HCT116 (cell line): ENCODE data around the gene TBC1D2. TPM values are rescaled to one million over a fixed set of nuclear protein-coding genes. Genes with fewer than 3 reads are reported as not detected.
A peak's percentile ranks its signal among the peaks of the same experiment; 100 is the strongest.

Source experiments
- ATAC-seq: fragments of 200-7000 bp; cut with Tn5 transposase; 2 replicates; pipeline ENCODE4 v1.9.1; 2020; ENCODE audit warnings: mild to moderate bottlenecking, moderate library complexity
- Bru-seq: library from RNA; stranded (reverse); fragments of 400-500 nt; gene quantifications from one replicate; lab custom pipeline; 2021; lab: Mats Ljungman, UMichigan
- BruChase-seq, 2 experiments: library from RNA; stranded (reverse); fragments of 400-500 nt; gene quantifications; one replicate each; lab custom pipeline; 2021; lab: Mats Ljungman, UMichigan
- BruUV-seq: library from RNA; stranded (reverse); fragments of 400-500 nt; replicated peaks from 2 replicates; lab custom pipeline; 2021; lab: Mats Ljungman, UMichigan
- CTCF ChIA-PET: fragments of 300-600 bp; sonication (Branson Sonifier 250); formaldehyde crosslinking; loops from one replicate; lab custom pipeline; 2021; ENCODE audit warnings: antibody characterized with exemption; lab: Charles Lee
- POLR2A ChIA-PET: fragments of 300-600, 350-600 bp; sonication (Branson Sonifier 250); formaldehyde crosslinking; loops from one replicate; lab custom pipeline; 2021; ENCODE audit warnings: antibody characterized with exemption; lab: Charles Lee
- RAD21 ChIA-PET, 2 experiments: fragments of 300-600 bp; sonication (Branson Sonifier 250); formaldehyde crosslinking; loops; one replicate each; lab custom pipeline; 2023; ENCODE audit warnings: low total read pairs in 2 of 2; ENCODE audit not compliant: uncharacterized antibody in 2 of 2, unreplicated experiment in 2 of 2, low non-redundant PET in 1 of 2; lab: Charles Lee
- DNase-seq: peaks from one replicate; pipeline ENCODE4 v3.0.0-alpha.2; 2010; ENCODE audit warnings: low read depth, low spot score
- H2AFZ ChIP-seq: fragments of 200-600 bp; shearing (Covaris generic), sonication (generic); 2 replicates; pipeline ENCODE4 v1.6.1; 2017; ENCODE audit warnings: low read depth, mixed run types, mixed read lengths, antibody characterized with exemption, low read length; ENCODE audit not compliant: poor library complexity, severe bottlenecking
- H3K27ac ChIP-seq: 2 replicates; pipeline ENCODE4 v1.5.1; 2012; ENCODE audit warnings: low read depth, low read length
- H3K27me3 ChIP-seq: fragments of 200-600 bp; sonication (generic); 2 replicates; pipeline ENCODE4 v1.6.1; 2016; ENCODE audit warnings: mixed run types, low read length, mixed read lengths; ENCODE audit not compliant: insufficient read depth
- H3K36me3 ChIP-seq, 2 experiments: fragments of 200-500 bp in 1 of 2; fragments of 200-600 bp in 1 of 2; sonication (Bioruptor generic) in 1 of 2; sonication (generic) in 1 of 2; 2 replicates each; pipeline versions ENCODE4 v1.5.1 to v1.6.1; 2014 to 2016; ENCODE audit warnings: low read length in 2 of 2, inconsistent platforms in 1 of 2, mixed read lengths in 1 of 2, mixed run types in 1 of 2; ENCODE audit not compliant: insufficient read depth in 2 of 2, control insufficient read depth in 1 of 2
- H3K4me1 ChIP-seq, 2 experiments: fragments of 200-600 bp in 1 of 2; sonication (generic) in 1 of 2; 2 replicates each; pipeline versions ENCODE4 v1.5.1 to v1.6.1; 2012 to 2017; ENCODE audit warnings: low read length in 2 of 2, inconsistent platforms in 1 of 2, mild to moderate bottlenecking in 1 of 2, mixed read lengths in 1 of 2, mixed run types in 1 of 2, moderate library complexity in 1 of 2; ENCODE audit not compliant: insufficient read depth in 2 of 2, control insufficient read depth in 1 of 2
- H3K4me2 ChIP-seq: fragments of 200-600 bp; sonication (generic); 2 replicates; pipeline ENCODE4 v1.6.1; 2017; ENCODE audit warnings: mixed run types, low read length, mixed read lengths
- H3K4me3 ChIP-seq, 2 experiments: fragments of 200-600 bp in 1 of 2; sonication (generic) in 1 of 2; replicated peaks in 1 of 2; 2 replicates each; pipeline ENCODE4 v1.5.1; 2011 to 2016; ENCODE audit warnings: low read length in 2 of 2, control low read depth in 1 of 2, low read depth in 1 of 2, mild to moderate bottlenecking in 1 of 2, mixed read lengths in 1 of 2, mixed run types in 1 of 2
- H3K79me2 ChIP-seq: fragments of 200-600 bp; sonication (generic); 2 replicates; pipeline ENCODE4 v1.6.1; 2017; ENCODE audit warnings: mild to moderate bottlenecking, mixed run types, low read length, moderate library complexity, mixed read lengths; ENCODE audit not compliant: insufficient read depth
- H3K9ac ChIP-seq: fragments of 200-600 bp; sonication (generic); 2 replicates; pipeline ENCODE4 v1.6.1; 2016; ENCODE audit warnings: low read length, mixed read lengths
- H3K9me2 ChIP-seq: fragments of 200-600 bp; sonication (generic), shearing (Covaris generic); 2 replicates; pipeline ENCODE4 v1.6.1; 2017; ENCODE audit warnings: mixed run types, mild to moderate bottlenecking, moderate library complexity; ENCODE audit not compliant: insufficient read depth
- H3K9me3 ChIP-seq, 2 experiments: fragments of 200-500 bp in 1 of 2; fragments of 200-600 bp in 1 of 2; sonication (Bioruptor generic) in 1 of 2; sonication (generic) in 1 of 2; 2 replicates each; pipeline ENCODE4 v1.6.1; 2014 to 2017; ENCODE audit warnings: low read length in 2 of 2, mixed read lengths in 2 of 2, inconsistent platforms in 1 of 2, low read depth in 1 of 2, mild to moderate bottlenecking in 1 of 2, mixed run types in 1 of 2, moderate library complexity in 1 of 2; ENCODE audit not compliant: control insufficient read depth in 1 of 2, insufficient read depth in 1 of 2
- H4K20me1 ChIP-seq: fragments of 200-600 bp; sonication (generic), shearing (Covaris generic); 2 replicates; pipeline ENCODE4 v1.6.1; 2017; ENCODE audit warnings: mixed run types, mild to moderate bottlenecking, moderate library complexity; ENCODE audit not compliant: insufficient read depth
- CBX3 ChIP-seq: IDR thresholded peaks from 2 replicates; pipeline ENCODE4 v1.6.1; 2012; ENCODE audit warnings: low read depth
- EGR1 ChIP-seq: IDR thresholded peaks from 2 replicates; pipeline ENCODE4 v1.6.1; 2012; ENCODE audit warnings: low read depth
- ELF1 ChIP-seq: IDR thresholded peaks from 2 replicates; pipeline ENCODE4 v1.6.1; 2012; ENCODE audit warnings: low read depth, borderline replicate concordance
- FOSL1 ChIP-seq: IDR thresholded peaks from 2 replicates; pipeline ENCODE4 v1.6.1; 2012; ENCODE audit warnings: low read depth
- JUND ChIP-seq: IDR thresholded peaks from 2 replicates; pipeline ENCODE4 v1.6.1; 2012
- POLR2A ChIP-seq: IDR thresholded peaks from 2 replicates; pipeline ENCODE4 v1.7.0; 2011; ENCODE audit warnings: borderline replicate concordance; ENCODE audit not compliant: insufficient read depth, insufficient read length; ENCODE audit errors: extremely low read depth
- POLR2AphosphoS5 ChIP-seq: IDR thresholded peaks from 2 replicates; pipeline ENCODE4 v1.6.1; 2011; ENCODE audit warnings: mild to moderate bottlenecking, low read depth, low read length, moderate library complexity
- RAD21 ChIP-seq: IDR thresholded peaks from 2 replicates; pipeline ENCODE4 v1.6.1; 2012; ENCODE audit warnings: low read depth, mild to moderate bottlenecking
- SIN3A ChIP-seq: IDR thresholded peaks from 2 replicates; pipeline ENCODE4 v1.6.1; 2012; ENCODE audit warnings: low read depth
- SP1 ChIP-seq: IDR thresholded peaks from 2 replicates; pipeline ENCODE4 v1.6.1; 2012; ENCODE audit warnings: low read depth
- TCF7L2 ChIP-seq: IDR thresholded peaks from 2 replicates; pipeline ENCODE4 v1.7.0; 2011; ENCODE audit warnings: borderline replicate concordance, inconsistent platforms; ENCODE audit not compliant: insufficient read depth, insufficient read length; ENCODE audit errors: extremely low read depth
- YY1 ChIP-seq: IDR thresholded peaks from 2 replicates; pipeline ENCODE4 v1.6.1; 2011; ENCODE audit warnings: low read length, low read depth, moderate library complexity, mild to moderate bottlenecking; ENCODE audit not compliant: insufficient replicate concordance; ENCODE audit errors: extremely low read depth
- ZFX ChIP-seq: fragments of 450-650 bp; IDR thresholded peaks from 2 replicates; pipeline ENCODE4 v1.6.1; 2017
- intact Hi-C: fragments of 100-400 bp; cut with micrococcal nuclease; formaldehyde crosslinking; loops from 2 replicates; pipeline ENCODE4 v1.10.0; 2022
- long read RNA-seq: library from polyadenylated mRNA; unstranded; transcript quantifications from one replicate; pipeline ENCODE4 v2.0.0, GENCODE V29; 2021; ENCODE audit not compliant: unreplicated experiment
- polyA plus RNA-seq: library from polyadenylated mRNA; unstranded; fragments of >200 nt; gene quantifications from 2 replicates; pipeline ENCODE4 v1.2.1, GENCODE V29; 2012; ENCODE audit warnings: missing spikeins
- total RNA-seq: library from RNA; stranded (reverse); gene quantifications from one replicate; pipeline ENCODE4 v1.2.1, GENCODE V29; 2021; ENCODE audit not compliant: unreplicated experiment
- TF ChIP-seq, protein P1 (sequence below): IDR thresholded peaks from 2 replicates; pipeline ENCODE4 v1.6.1; 2012
- TF ChIP-seq, protein P2 (sequence below): IDR thresholded peaks from 2 replicates; pipeline ENCODE4 v1.6.1; 2012
- TF ChIP-seq, protein P3 (sequence below): IDR thresholded peaks from 2 replicates; pipeline ENCODE4 v1.6.1; 2012; ENCODE audit warnings: low read depth

TBC1D2 gene, protein sequence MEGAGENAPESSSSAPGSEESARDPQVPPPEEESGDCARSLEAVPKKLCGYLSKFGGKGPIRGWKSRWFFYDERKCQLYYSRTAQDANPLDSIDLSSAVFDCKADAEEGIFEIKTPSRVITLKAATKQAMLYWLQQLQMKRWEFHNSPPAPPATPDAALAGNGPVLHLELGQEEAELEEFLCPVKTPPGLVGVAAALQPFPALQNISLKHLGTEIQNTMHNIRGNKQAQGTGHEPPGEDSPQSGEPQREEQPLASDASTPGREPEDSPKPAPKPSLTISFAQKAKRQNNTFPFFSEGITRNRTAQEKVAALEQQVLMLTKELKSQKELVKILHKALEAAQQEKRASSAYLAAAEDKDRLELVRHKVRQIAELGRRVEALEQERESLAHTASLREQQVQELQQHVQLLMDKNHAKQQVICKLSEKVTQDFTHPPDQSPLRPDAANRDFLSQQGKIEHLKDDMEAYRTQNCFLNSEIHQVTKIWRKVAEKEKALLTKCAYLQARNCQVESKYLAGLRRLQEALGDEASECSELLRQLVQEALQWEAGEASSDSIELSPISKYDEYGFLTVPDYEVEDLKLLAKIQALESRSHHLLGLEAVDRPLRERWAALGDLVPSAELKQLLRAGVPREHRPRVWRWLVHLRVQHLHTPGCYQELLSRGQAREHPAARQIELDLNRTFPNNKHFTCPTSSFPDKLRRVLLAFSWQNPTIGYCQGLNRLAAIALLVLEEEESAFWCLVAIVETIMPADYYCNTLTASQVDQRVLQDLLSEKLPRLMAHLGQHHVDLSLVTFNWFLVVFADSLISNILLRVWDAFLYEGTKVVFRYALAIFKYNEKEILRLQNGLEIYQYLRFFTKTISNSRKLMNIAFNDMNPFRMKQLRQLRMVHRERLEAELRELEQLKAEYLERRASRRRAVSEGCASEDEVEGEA
- total RNA-seq = 9.8 TPM
- polyA plus RNA-seq = 8.4 and 9.6 TPM in 2 replicates
- Bru-seq, nascent RNA = percentile 50 among the genes with signal in this experiment
- percentile 40 among the genes with signal in this experiment for BruChase-seq, experiment 1, labeled RNA remaining after a 6-hour chase
- BruChase-seq, experiment 2, labeled RNA remaining after a 2-hour chase = percentile 45 among the genes with signal in this experiment
- long read RNA-seq, transcript TBC1D2-205 (13 exons, 3,349 nt) = major isoform, 8 of 25 reads
- long read RNA-seq, partial matches to known transcripts = 12 of 25 reads
- long read RNA-seq, other reads (novel, unspliced or antisense) = 3 of 25 reads

- intact Hi-C loops = no loop called here
- CTCF ChIA-PET = interaction anchor here (0.8 to 1.6 kb wide), 9 partner anchors 8 to 333 kb away, joined by 3 to 6 read pairs (median 3); partner anchors contain the start of gene TRMO
- no TSS peak for BruUV-seq
- TF ChIP-seq, protein P1, sequence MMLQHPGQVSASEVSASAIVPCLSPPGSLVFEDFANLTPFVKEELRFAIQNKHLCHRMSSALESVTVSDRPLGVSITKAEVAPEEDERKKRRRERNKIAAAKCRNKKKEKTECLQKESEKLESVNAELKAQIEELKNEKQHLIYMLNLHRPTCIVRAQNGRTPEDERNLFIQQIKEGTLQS = no peak
- TF ChIP-seq POLR2AphosphoS5 (peak; percentile 73), RAD21 (no peak), ZFX (peak; percentile 80), FOSL1 (no peak), SP1 (no peak), ELF1 (no peak), POLR2A (peak; percentile 47), YY1 (peak; percentile 99), EGR1 (no peak), JUND (no peak), SIN3A (no peak), TCF7L2 (peak; percentile 74), CBX3 (no peak)
- TF ChIP-seq, protein P2, sequence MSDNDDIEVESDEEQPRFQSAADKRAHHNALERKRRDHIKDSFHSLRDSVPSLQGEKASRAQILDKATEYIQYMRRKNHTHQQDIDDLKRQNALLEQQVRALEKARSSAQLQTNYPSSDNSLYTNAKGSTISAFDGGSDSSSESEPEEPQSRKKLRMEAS = no peak
- TF ChIP-seq, protein P3, sequence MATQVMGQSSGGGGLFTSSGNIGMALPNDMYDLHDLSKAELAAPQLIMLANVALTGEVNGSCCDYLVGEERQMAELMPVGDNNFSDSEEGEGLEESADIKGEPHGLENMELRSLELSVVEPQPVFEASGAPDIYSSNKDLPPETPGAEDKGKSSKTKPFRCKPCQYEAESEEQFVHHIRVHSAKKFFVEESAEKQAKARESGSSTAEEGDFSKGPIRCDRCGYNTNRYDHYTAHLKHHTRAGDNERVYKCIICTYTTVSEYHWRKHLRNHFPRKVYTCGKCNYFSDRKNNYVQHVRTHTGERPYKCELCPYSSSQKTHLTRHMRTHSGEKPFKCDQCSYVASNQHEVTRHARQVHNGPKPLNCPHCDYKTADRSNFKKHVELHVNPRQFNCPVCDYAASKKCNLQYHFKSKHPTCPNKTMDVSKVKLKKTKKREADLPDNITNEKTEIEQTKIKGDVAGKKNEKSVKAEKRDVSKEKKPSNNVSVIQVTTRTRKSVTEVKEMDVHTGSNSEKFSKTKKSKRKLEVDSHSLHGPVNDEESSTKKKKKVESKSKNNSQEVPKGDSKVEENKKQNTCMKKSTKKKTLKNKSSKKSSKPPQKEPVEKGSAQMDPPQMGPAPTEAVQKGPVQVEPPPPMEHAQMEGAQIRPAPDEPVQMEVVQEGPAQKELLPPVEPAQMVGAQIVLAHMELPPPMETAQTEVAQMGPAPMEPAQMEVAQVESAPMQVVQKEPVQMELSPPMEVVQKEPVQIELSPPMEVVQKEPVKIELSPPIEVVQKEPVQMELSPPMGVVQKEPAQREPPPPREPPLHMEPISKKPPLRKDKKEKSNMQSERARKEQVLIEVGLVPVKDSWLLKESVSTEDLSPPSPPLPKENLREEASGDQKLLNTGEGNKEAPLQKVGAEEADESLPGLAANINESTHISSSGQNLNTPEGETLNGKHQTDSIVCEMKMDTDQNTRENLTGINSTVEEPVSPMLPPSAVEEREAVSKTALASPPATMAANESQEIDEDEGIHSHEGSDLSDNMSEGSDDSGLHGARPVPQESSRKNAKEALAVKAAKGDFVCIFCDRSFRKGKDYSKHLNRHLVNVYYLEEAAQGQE = no peak
Measured at GRCh38 chr9:98255578-98256296, at the start of gene TBC1D2. Gene TBC1D2, minus strand, starts transcription at chr9:98255649. Its CDS starts 108 bp downstream, at chr9:98255541.

More at GRCh38 chr9:98255578-98256296, at the start of gene TBC1D2:
- Histone ChIP-seq H3K9me3 (no peaks in the 10 kb centered on the region), H3K27me3 (no peaks in the 10 kb centered on the region), H3K9ac (peak within 1 kb of the TSS; percentile 69), H3K79me2 (peaks cover 15% of the 10 kb centered on the region; the same call in 1 of the 2 replicates), H3K4me3 (peak within 1 kb of the TSS; percentile 77 to 96), H2AFZ (peak within 1 kb of the TSS; percentile 96), H3K4me1 (peaks cover 35 to 49% of the 10 kb centered on the region in 2 experiments), H3K4me2 (peak within 1 kb of the TSS; percentile 85), H4K20me1 (no peaks in the 10 kb centered on the region), H3K9me2 (no peaks in the 10 kb centered on the region), H3K36me3 (no peaks in the 10 kb centered on the region), H3K27ac (peak within 1 kb of the TSS; percentile 90)
- ChIA-PET RAD21 (no interaction called here), POLR2A (interaction anchor here (0.8 to 2.2 kb wide), 4 partner anchors 21 to 333 kb away, joined by 3 to 7 read pairs (median 5); partner anchors contain the start of gene NANS)
- DNase-seq (peak; percentile 89), ATAC-seq (peak; percentile 84)
